Stimulated activated CD8-positive, alpha-beta memory T cell treated with anti-CD3 and anti-CD28 coated beads, Interleukin-15, amount 100 ng/mL, for 24 hours (primary cell): Measurements from ENCODE around the gene MYCN.
"Not testable (repeated sequence)": the region's sequence is repeated elsewhere in the genome, so short reads cannot be mapped to it uniquely, and the experiment has no call there.

Experiments
- DNase-seq: peaks from one replicate; pipeline ENCODE4 v3.0.0-alpha.2; 2020; ENCODE audit warnings: low read depth

Gene MYCN

GRCh38 chr2:15943378-15944280 lies 3.3 kb downstream of the MYCN start:
- no peak for DNase-seq

GRCh38 chr2:15944325-15945017 lies 4.1 kb downstream of the MYCN start:
- no peak for DNase-seq

GRCh38 chr2:15945909-15946705 lies 5.8 kb downstream of the MYCN start:
- DNase-seq: no peak

- no peak for DNase-seq
Observed at GRCh38 chr2:15946983-15947382, 6.6 kb downstream of the MYCN start.

GRCh38 chr2:15947431-15947830 lies 7.1 kb downstream of the MYCN start:
- DNase-seq: no peak

- no peak for DNase-seq
Observed at GRCh38 chr2:15948704-15948957, 8.3 kb downstream of the MYCN start.

GRCh38 chr2:15949126-15949525 lies 8.8 kb downstream of the MYCN start:
- DNase-seq: no peak

GRCh38 chr2:15949551-15949950 lies 9.2 kb downstream of the MYCN start:
- DNase-seq: no peak

- DNase-seq: no peak
Observed at GRCh38 chr2:15950088-15950952, 10.0 kb downstream of the MYCN start.

- not testable (repeated sequence) for DNase-seq
Observed at GRCh38 chr2:15951936-15952335, 11.6 kb downstream of the MYCN start.

GRCh38 chr2:15952451-15953146 lies 12.2 kb downstream of the MYCN start:
- no peak for DNase-seq

- DNase-seq: no peak
Observed at GRCh38 chr2:15953147-15953630, 12.8 kb downstream of the MYCN start.

GRCh38 chr2:15953891-15954680 lies 13.7 kb downstream of the MYCN start:
- DNase-seq: no peak

GRCh38 chr2:15954761-15955160 lies 14.4 kb downstream of the MYCN start:
- no peak for DNase-seq

- DNase-seq: no peak
Observed at GRCh38 chr2:15955232-15955988, 15.1 kb downstream of the MYCN start.

GRCh38 chr2:15956230-15956629 lies 15.9 kb downstream of the MYCN start:
- no peak for DNase-seq

GRCh38 chr2:15956751-15957736 lies 16.7 kb downstream of the MYCN start:
- DNase-seq: no peak
